GM12878 (cell line): Measurements from ENCODE around the gene MAPKAP1. TPM values are rescaled to one million over a fixed set of nuclear protein-coding genes. Genes with fewer than 3 reads are reported as not detected.

Experiments used
- ATAC-seq: fragments of 200-7000 bp; cut with Tn5 transposase; 3 replicates; pipeline ENCODE4 v1.9.1; 2020; ENCODE audit warnings: mild to moderate bottlenecking, moderate library complexity
- BruUV-seq: library from RNA; stranded (reverse); fragments of 400-500 nt; replicated peaks from 2 replicates; lab custom pipeline; 2021; lab: Mats Ljungman, UMichigan
- CTCF ChIA-PET: fragments of 300-600 bp; sonication (Branson Sonifier 250); formaldehyde crosslinking; extraction: SDS; loops from one replicate; lab custom pipeline; 2021; ENCODE audit warnings: inconsistent platforms; lab: Yijun Ruan, JAX
- POLR2A ChIA-PET: fragments of 350-600 bp; formaldehyde crosslinking; extraction: SDS; loops from one replicate; lab custom pipeline; 2021; ENCODE audit warnings: inconsistent platforms; lab: Charles Lee
- RAD21 ChIA-PET: fragments of 300-600 bp; sonication (Branson Sonifier 250); formaldehyde crosslinking; loops from one replicate; lab custom pipeline; 2023; ENCODE audit warnings: antibody characterized with exemption; ENCODE audit not compliant: unreplicated experiment; lab: Charles Lee
- SMC1A ChIA-PET: fragments of 300-600 bp; sonication (Branson Sonifier 250); formaldehyde crosslinking; loops from one replicate; lab custom pipeline; 2023; ENCODE audit not compliant: unreplicated experiment, uncharacterized antibody; lab: Charles Lee
- DNase-seq: peaks from one replicate; pipeline ENCODE4 v3.0.0-alpha.2; 2011; ENCODE audit warnings: low read depth, low spot score
- FAIRE-seq: peaks from 3 replicates; lab custom pipeline; 2011; peaks lifted over from hg19 to GRCh38; lab: Jason Lieb, UNC
- H2AFZ ChIP-seq: 2 replicates; pipeline ENCODE4 v1.6.0; 2011; ENCODE audit warnings: low read depth, low read length, control low read depth; ENCODE audit not compliant: control insufficient read depth
- H3K27ac ChIP-seq: 2 replicates; pipeline ENCODE4 v1.5.1; 2011; ENCODE audit warnings: control low read depth; ENCODE audit not compliant: control insufficient read depth, insufficient read depth
- H3K27me3 ChIP-seq, 2 experiments: replicated peaks in 1 of 2; 2 replicates each; pipeline versions ENCODE4 v1.6.0 to v1.6.1; 2011; ENCODE audit warnings: low read length in 1 of 2; ENCODE audit not compliant: control insufficient read depth in 2 of 2, insufficient read depth in 2 of 2
- H3K36me3 ChIP-seq, 2 experiments: 2 replicates each; pipeline ENCODE4 v1.5.1; 2011; ENCODE audit warnings: low read length in 1 of 2; ENCODE audit not compliant: control insufficient read depth in 2 of 2, insufficient read depth in 2 of 2
- H3K4me1 ChIP-seq: 2 replicates; pipeline ENCODE4 v1.6.1; 2011; ENCODE audit warnings: mild to moderate bottlenecking, low read length, moderate library complexity, mixed read lengths; ENCODE audit not compliant: control insufficient read depth, insufficient read depth
- H3K4me2 ChIP-seq: 2 replicates; pipeline ENCODE4 v1.6.0; 2011; ENCODE audit warnings: control low read depth; ENCODE audit not compliant: control insufficient read depth, insufficient read depth
- H3K4me3 ChIP-seq: fragments of 200-600 bp; sonication (generic); 2 replicates; pipeline ENCODE4 v1.5.1; 2016
- H3K79me2 ChIP-seq: 2 replicates; pipeline ENCODE4 v1.6.0; 2011; ENCODE audit warnings: low read length; ENCODE audit not compliant: control insufficient read depth, insufficient read depth
- H3K9ac ChIP-seq: 2 replicates; pipeline ENCODE4 v1.8.0; 2011; ENCODE audit warnings: low read length, control low read depth, mixed read lengths; ENCODE audit not compliant: control insufficient read depth, insufficient read depth
- H3K9me3 ChIP-seq: replicated peaks from 3 replicates; pipeline ENCODE4 v1.5.1; 2011; ENCODE audit warnings: mild to moderate bottlenecking, low read length; ENCODE audit not compliant: control insufficient read depth, insufficient read depth
- H4K20me1 ChIP-seq: 2 replicates; pipeline ENCODE4 v1.6.0; 2011; ENCODE audit not compliant: control insufficient read depth, insufficient read depth
- BCL11A ChIP-seq: IDR thresholded peaks from 2 replicates; pipeline ENCODE4 v1.6.1; 2011; ENCODE audit warnings: low read depth, low read length
- BHLHE40 ChIP-seq, 2 experiments: fragments of 450-650 bp in 1 of 2; IDR thresholded peaks; 2 replicates each; pipeline ENCODE4 v1.6.1; 2011 to 2017; ENCODE audit warnings: low read depth in 2 of 2, borderline replicate concordance in 1 of 2, improper control_type of control experiment in 1 of 2, low read length in 1 of 2, mild to moderate bottlenecking in 1 of 2
- CTCF ChIP-seq, 3 experiments: IDR thresholded peaks in 2 of 3; conservative IDR thresholded peaks in 1 of 3; 2 replicates each; pipeline ENCODE4 v1.5.1; 2011; ENCODE audit warnings: low read depth in 3 of 3, low read length in 3 of 3, mild to moderate bottlenecking in 3 of 3, control low read depth in 2 of 3, moderate library complexity in 2 of 3, inconsistent platforms in 1 of 3, mixed read lengths in 1 of 3; ENCODE audit not compliant: control insufficient read depth in 2 of 3, insufficient read depth in 1 of 3; ENCODE audit errors: extremely low read depth in 1 of 3
- E4F1 ChIP-seq: fragments of 450-650 bp; IDR thresholded peaks from 2 replicates; pipeline ENCODE4 v1.6.1; 2018; ENCODE audit warnings: borderline replicate concordance, mild to moderate bottlenecking; ENCODE audit not compliant: partially characterized antibody
- EZH2 ChIP-seq: IDR thresholded peaks from 2 replicates; pipeline ENCODE4 v1.6.1; 2012; ENCODE audit warnings: low read depth, mild to moderate bottlenecking, control low read depth, inconsistent platforms, low read length, borderline replicate concordance; ENCODE audit not compliant: control insufficient read depth
- GATAD2B ChIP-seq: fragments of 450-650 bp; conservative IDR thresholded peaks from 2 replicates; pipeline ENCODE4 v1.6.1; 2017; ENCODE audit warnings: low read depth, mild to moderate bottlenecking, moderate library complexity
- KLF5 ChIP-seq: fragments of 450-650 bp; IDR thresholded peaks from 2 replicates; pipeline ENCODE4 v1.6.1; 2014; ENCODE audit warnings: mild to moderate bottlenecking; ENCODE audit not compliant: partially characterized antibody
- MEF2A ChIP-seq: IDR thresholded peaks from 2 replicates; pipeline ENCODE4 v1.6.1; 2011; ENCODE audit warnings: low read depth, mild to moderate bottlenecking, low read length, moderate library complexity; ENCODE audit not compliant: insufficient read depth
- NFYA ChIP-seq: IDR thresholded peaks from 2 replicates; pipeline ENCODE4 v1.6.1; 2011; ENCODE audit warnings: low read depth, mild to moderate bottlenecking, low read length, improper control_type of control experiment, borderline replicate concordance
- NFYB ChIP-seq: IDR thresholded peaks from 2 replicates; pipeline ENCODE4 v1.6.1; 2011; ENCODE audit warnings: low read depth, mild to moderate bottlenecking, low read length, improper control_type of control experiment, moderate library complexity; ENCODE audit not compliant: insufficient read depth
- PBX3 ChIP-seq: IDR thresholded peaks from 2 replicates; pipeline ENCODE4 v1.6.1; 2011; ENCODE audit warnings: mild to moderate bottlenecking, low read depth, low read length, moderate library complexity; ENCODE audit not compliant: insufficient replicate concordance
- RCOR1 ChIP-seq: conservative IDR thresholded peaks from 2 replicates; pipeline ENCODE4 v1.6.1; 2012; ENCODE audit warnings: low read depth, low read length, improper control_type of control experiment
- SMAD1 ChIP-seq: fragments of 450-650 bp; IDR thresholded peaks from 2 replicates; pipeline ENCODE4 v1.6.1; 2018; ENCODE audit warnings: mild to moderate bottlenecking, low read depth; ENCODE audit not compliant: partially characterized antibody
- SUZ12 ChIP-seq: fragments of 200-600 bp; sonication (generic); IDR thresholded peaks from one replicate; pipeline ENCODE4 v1.6.1; 2018; ENCODE audit warnings: antibody characterized with exemption, mild to moderate bottlenecking; ENCODE audit not compliant: unreplicated experiment
- TARDBP ChIP-seq: IDR thresholded peaks from 2 replicates; pipeline ENCODE4 v1.6.1; 2016; ENCODE audit warnings: borderline replicate concordance
- WRNIP1 ChIP-seq: IDR thresholded peaks from 2 replicates; pipeline ENCODE4 v1.6.1; 2011; ENCODE audit warnings: low read depth, low read length, improper control_type of control experiment, borderline replicate concordance
- ZZZ3 ChIP-seq: IDR thresholded peaks from 2 replicates; pipeline ENCODE4 v1.6.1; 2011; ENCODE audit warnings: low read depth; ENCODE audit not compliant: control insufficient read depth, insufficient read length
- WGBS: methylation state at CpG from one replicate; pipeline ENCODE4 v1.1.6; 2016; ENCODE audit warnings: low lambda C conversion rate; ENCODE audit not compliant: insufficient replicate concordance, insufficient coverage; ENCODE audit errors: missing lambda C conversion rate; 5-methylcytosine and 5-hydroxymethylcytosine counted together
- in situ Hi-C: fragments of 300-500 bp; cut with MboI; formaldehyde crosslinking; loops from 9 replicates; pipeline ENCODE4 v1.14.3; 2018; ENCODE audit warnings: mixed read lengths
- intact Hi-C: fragments of 100-400 bp; cut with micrococcal nuclease; formaldehyde crosslinking; loops from one replicate; pipeline ENCODE4 v1.14.2; 2022; ENCODE audit not compliant: unreplicated experiment
- polyA plus RNA-seq, 11 experiments: library from polyadenylated mRNA; depleted of rRNA in 4 of 11; unstranded in 6 of 11; stranded (reverse) in 5 of 11; fragments of >200 nt; fragmentation: Nextera tagmentation in 4 of 11; fragmentation: Illumina TruSeq in 1 of 11; extraction: Ambion mirVana in 4 of 11; extraction: Trizol in 1 of 11; gene quantifications; 1 replicate in 1 of 11; 2 replicates in 10 of 11; pipeline versions ENCODE4 v1.2.1 to v1.2.3, GENCODE V29; 2011 to 2016; ENCODE audit warnings: inconsistent platforms in 2 of 11, missing spikeins in 2 of 11, low read depth in 1 of 11
- total RNA-seq, 4 experiments: library from RNA; depleted of rRNA in 3 of 4; stranded (reverse); fragments of >200 nt in 3 of 4; fragmentation: Illumina TruSeq in 1 of 4; extraction: Trizol in 1 of 4; gene quantifications; 2 replicates each; pipeline versions ENCODE4 v1.2.1 to v1.2.3, GENCODE V29; 2013 to 2021

MAPKAP1 gene
- total and polyA plus RNA-seq, 10 of the 15 experiments (the other 5 are each of a cell fraction or from before 2014, with no cell fraction given), result 5.1 to 188 (median 105) TPM

GRCh38 chr9:125510980-125511379, 196.0 kb downstream of the MAPKAP1 start:
- H3K4me1 ChIP-seq, result peaks cover 15% of the 10 kb centered on the region
- ATAC-seq, result no peak
- DNase-seq, result no peak
- no peaks in the 10 kb centered on the region for H3K9me3 ChIP-seq
- H3K79me2 ChIP-seq, result peaks cover 7% of the 10 kb centered on the region
- CTCF ChIA-PET, result no interaction called here
- H3K4me2 ChIP-seq, result no peak overlapping the region
- WGBS, result 100% methylated on average over 1 of the region's 1 CpG
- RAD21 ChIA-PET, result no interaction called here
- intact Hi-C loops, result no loop called here
- H3K27me3 ChIP-seq, result no peaks in the 10 kb centered on the region
- in situ Hi-C loops, result no loop called here
- no peak overlapping the region for H2AFZ ChIP-seq
- H4K20me1 ChIP-seq, result no peaks in the 10 kb centered on the region
- no TSS peak for BruUV-seq
- TF ChIP-seq NFYB (no peak), NFYA (no peak), BCL11A (no peak), TARDBP (no peak), E4F1 (no peak), MEF2A (no peak), CTCF (IDR thresholded peaks at IDR 0.05 in 2 of 3, conservative IDR thresholded peaks at IDR 0.05 in 1 of 3; ENCODE audit: control insufficient read depth in 2 of 3, extremely low read depth in 1 of 3, insufficient read depth in 1 of 3, low read depth in 3 of 3, low read length in 3 of 3) (no peak), RCOR1 (no peak), SUZ12 (no peak), PBX3 (no peak), KLF5 (no peak), ZZZ3 (no peak), GATAD2B (no peak), EZH2 (no peak), SMAD1 (no peak), BHLHE40 (IDR thresholded peaks at IDR 0.05; ENCODE audit: borderline replicate concordance in 1 of 2, low read depth in 2 of 2, low read length in 1 of 2) (no peak), WRNIP1 (no peak)
- H3K36me3 ChIP-seq, result peaks cover 6% of the 10 kb centered on the region in 2 experiments
- H3K4me3 ChIP-seq, result no peak overlapping the region
- no peak overlapping the region for H3K9ac ChIP-seq
- POLR2A ChIA-PET, result no interaction called here
- SMC1A ChIA-PET, result interaction anchor here (3.9 kb wide), 1 partner anchor 20 kb away, joined by 11 read pairs; no protein-coding TSS in a partner anchor
- H3K27ac ChIP-seq, result no peak overlapping the region
- FAIRE-seq, result no peak
